ENCODE data around the gene OR56A3.

OR56A3 gene

GRCh38 chr11:5923794-5924193, 18.3 kb upstream of the OR56A3 start:
- TF ChIP-seq ELF4 (IDR thresholded peaks at IDR 0.05), result no peak
- no peak for TF ChIP-seq BHLHE40 (IDR thresholded peaks at IDR 0.05; ENCODE audit: borderline replicate concordance)
- TF ChIP-seq CTBP1 (IDR thresholded peaks at IDR 0.05; ENCODE audit: borderline replicate concordance), result no peak
- ChIA-PET POLR2A (no interaction called here), CTCF (no interaction called here)
- no peak for DNase-seq (ENCODE audit: extremely low spot score)

DNA sequence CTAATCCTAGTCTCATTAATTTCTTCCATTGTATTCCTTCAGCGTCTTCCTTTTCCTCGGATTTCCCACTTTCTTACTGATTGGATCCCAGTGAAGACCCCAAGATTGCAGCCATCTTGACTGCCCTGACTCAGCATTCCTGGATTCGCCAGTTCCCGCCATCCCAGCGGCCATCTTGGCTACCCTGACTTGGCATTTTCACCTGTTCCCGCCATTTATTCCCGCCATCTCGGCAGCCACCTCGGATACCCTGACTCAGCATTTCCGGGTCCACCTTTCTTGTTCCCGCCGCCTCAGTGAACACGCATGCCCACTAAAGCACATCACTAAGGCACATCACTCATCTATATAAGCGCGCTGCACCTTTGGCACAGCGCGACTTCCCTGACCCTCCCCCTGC, 13.8 kb upstream of the OR56A3 start:
- DNase-seq (ENCODE audit: extremely low spot score), result no peak
- TF ChIP-seq HDGF (IDR thresholded peaks at IDR 0.05; ENCODE audit: borderline replicate concordance), result no peak
- CTCF ChIA-PET, result no interaction called here
- POLR2A ChIA-PET, result no interaction called here

DNA sequence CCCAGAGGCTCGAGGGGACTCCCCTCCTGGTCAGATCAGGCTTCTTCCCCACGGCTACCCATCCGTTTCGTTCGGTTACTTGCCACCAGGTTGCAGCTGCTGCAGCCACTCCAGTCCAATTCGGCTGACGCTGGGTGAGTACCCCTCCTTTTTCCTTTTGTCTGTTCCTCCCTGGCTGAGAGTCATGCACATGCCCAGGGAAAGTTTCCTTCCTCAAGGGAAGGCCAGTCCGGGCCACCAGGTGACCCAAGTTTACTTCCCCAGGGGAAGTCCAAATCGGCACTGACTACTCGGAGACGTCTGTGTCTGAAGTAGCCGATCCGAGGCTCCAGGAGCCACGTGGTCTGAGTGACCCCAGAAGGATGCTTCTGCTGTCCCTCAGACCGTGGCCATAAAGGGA, 13.2 kb upstream of the OR56A3 start:
- TF ChIP-seq ZNF384 (IDR thresholded peaks at IDR 0.05) (no peak), TARDBP (IDR thresholded peaks at IDR 0.05) (no peak), FOXM1 (IDR thresholded peaks at IDR 0.05; ENCODE audit: borderline replicate concordance) (no peak), ARNT (IDR thresholded peaks at IDR 0.05) (no peak), L3MBTL2 (conservative IDR thresholded peaks at IDR 0.05) (no peak), FOXK2 (IDR thresholded peaks at IDR 0.05) (no peak), NFRKB (IDR thresholded peaks at IDR 0.05) (no peak), SP1 (IDR thresholded peaks at IDR 0.05) (no peak), FOXA1 (IDR thresholded peaks at IDR 0.05) (no peak), LEF1 (IDR thresholded peaks at IDR 0.05; ENCODE audit: borderline replicate concordance) (no peak), ELF4 (IDR thresholded peaks at IDR 0.05) (no peak), SUZ12 (IDR thresholded peaks at IDR 0.05) (no peak)
- CTCF ChIA-PET, result no interaction called here
- POLR2A ChIA-PET, result no interaction called here
- no peak for DNase-seq (ENCODE audit: extremely low spot score)

- POLR2A ChIA-PET, result no interaction called here
- CTCF ChIA-PET, result no interaction called here
- DNase-seq (ENCODE audit: extremely low spot score), result no peak
- TF ChIP-seq SUZ12 (IDR thresholded peaks at IDR 0.05) (no peak), PKNOX1 (IDR thresholded peaks at IDR 0.05) (no peak), FOXA1 (IDR thresholded peaks at IDR 0.05) (no peak), FOXK2 (IDR thresholded peaks at IDR 0.05) (no peak), NFRKB (IDR thresholded peaks at IDR 0.05) (no peak), ELF4 (IDR thresholded peaks at IDR 0.05) (no peak), ARNT (IDR thresholded peaks at IDR 0.05) (no peak), SP1 (IDR thresholded peaks at IDR 0.05) (no peak), FOXM1 (IDR thresholded peaks at IDR 0.05; ENCODE audit: borderline replicate concordance) (no peak), BHLHE40 (IDR thresholded peaks at IDR 0.05; ENCODE audit: borderline replicate concordance) (no peak), L3MBTL2 (conservative IDR thresholded peaks at IDR 0.05) (no peak)
Observed at GRCh38 chr11:5929571-5930368, 12.3 kb upstream of the OR56A3 start.

DNA sequence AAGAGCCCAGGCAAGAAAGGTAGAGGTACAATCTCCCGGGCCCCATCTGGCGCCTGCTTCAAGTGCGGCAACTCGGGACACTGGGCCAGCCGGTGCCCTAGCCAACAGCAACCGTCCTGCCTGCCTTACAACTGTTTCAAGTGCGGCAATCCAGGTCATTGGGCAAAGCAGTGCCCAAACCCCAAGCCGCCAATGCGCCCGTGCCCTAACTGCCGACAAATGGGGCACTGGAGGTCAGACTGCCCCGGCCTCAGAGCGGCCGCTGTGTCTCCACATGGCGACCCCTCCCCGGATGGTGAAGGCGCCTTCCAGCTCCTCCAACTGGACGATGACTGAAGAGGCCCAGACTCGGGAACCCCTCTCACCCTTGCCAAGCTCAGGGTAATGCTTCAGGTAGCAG, 11.4 kb upstream of the OR56A3 start:
- CTCF ChIA-PET, result no interaction called here
- POLR2A ChIA-PET, result no interaction called here
- no peak for TF ChIP-seq LEF1 (IDR thresholded peaks at IDR 0.05; ENCODE audit: borderline replicate concordance)
- TF ChIP-seq ELF4 (IDR thresholded peaks at IDR 0.05), result no peak
- TF ChIP-seq ARNT (IDR thresholded peaks at IDR 0.05), result no peak
- TF ChIP-seq SP1 (IDR thresholded peaks at IDR 0.05), result no peak
- TF ChIP-seq FOXA1 (IDR thresholded peaks at IDR 0.05), result no peak
- no peak for TF ChIP-seq ZNF384 (IDR thresholded peaks at IDR 0.05)
- no peak for TF ChIP-seq HDGF (IDR thresholded peaks at IDR 0.05; ENCODE audit: borderline replicate concordance)
- no peak for TF ChIP-seq TARDBP (IDR thresholded peaks at IDR 0.05)
- TF ChIP-seq L3MBTL2 (conservative IDR thresholded peaks at IDR 0.05), result no peak
- no peak for TF ChIP-seq BHLHE40 (IDR thresholded peaks at IDR 0.05; ENCODE audit: borderline replicate concordance)
- no peak for TF ChIP-seq FOXM1 (IDR thresholded peaks at IDR 0.05; ENCODE audit: borderline replicate concordance)
- TF ChIP-seq SUZ12 (IDR thresholded peaks at IDR 0.05), result no peak
- TF ChIP-seq NFRKB (IDR thresholded peaks at IDR 0.05), result no peak
- TF ChIP-seq FOXK2 (IDR thresholded peaks at IDR 0.05), result no peak
- no peak for DNase-seq (ENCODE audit: extremely low spot score)

DNA sequence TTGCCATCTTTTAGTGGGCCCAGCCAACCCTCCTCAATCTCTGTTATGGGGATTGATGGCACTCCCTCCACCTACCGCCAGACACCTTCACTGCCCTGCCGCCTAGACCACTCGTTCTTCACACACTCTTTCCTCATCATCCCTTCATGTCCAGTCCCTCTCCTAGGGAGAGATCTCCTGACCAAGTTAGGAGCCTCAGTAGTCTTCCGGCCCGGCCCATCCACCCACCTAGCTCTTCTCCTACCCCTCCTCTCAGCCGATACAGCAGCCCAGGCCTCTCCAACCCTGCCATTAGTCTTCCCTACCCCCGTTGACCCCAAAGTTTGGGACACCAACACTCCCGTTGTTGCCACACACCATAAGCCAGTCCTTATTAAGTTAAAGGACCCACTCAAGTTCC, 11.0 kb upstream of the OR56A3 start:
- no peak for DNase-seq (ENCODE audit: extremely low spot score)
- TF ChIP-seq ARNT (IDR thresholded peaks at IDR 0.05) (no peak), L3MBTL2 (conservative IDR thresholded peaks at IDR 0.05) (no peak), FOXK2 (IDR thresholded peaks at IDR 0.05) (no peak), HDGF (IDR thresholded peaks at IDR 0.05; ENCODE audit: borderline replicate concordance) (no peak), SP1 (IDR thresholded peaks at IDR 0.05) (no peak), CTBP1 (IDR thresholded peaks at IDR 0.05; ENCODE audit: borderline replicate concordance) (no peak), TARDBP (IDR thresholded peaks at IDR 0.05) (no peak), PKNOX1 (IDR thresholded peaks at IDR 0.05) (no peak), ZNF384 (IDR thresholded peaks at IDR 0.05) (no peak), ELF4 (IDR thresholded peaks at IDR 0.05) (no peak), BHLHE40 (IDR thresholded peaks at IDR 0.05; ENCODE audit: borderline replicate concordance) (no peak), FOXA1 (IDR thresholded peaks at IDR 0.05) (no peak), SUZ12 (IDR thresholded peaks at IDR 0.05) (no peak), NFRKB (IDR thresholded peaks at IDR 0.05) (no peak), LEF1 (IDR thresholded peaks at IDR 0.05; ENCODE audit: borderline replicate concordance) (no peak), FOXM1 (IDR thresholded peaks at IDR 0.05; ENCODE audit: borderline replicate concordance) (no peak)
- POLR2A ChIA-PET, result no interaction called here
- CTCF ChIA-PET, result no interaction called here

- ChIA-PET POLR2A (no interaction called here), CTCF (no interaction called here)
- TF ChIP-seq CTBP1 (IDR thresholded peaks at IDR 0.05; ENCODE audit: borderline replicate concordance), result no peak
- TF ChIP-seq FOXM1 (IDR thresholded peaks at IDR 0.05; ENCODE audit: borderline replicate concordance), result no peak
- TF ChIP-seq HDGF (IDR thresholded peaks at IDR 0.05; ENCODE audit: borderline replicate concordance), result no peak
- no peak for TF ChIP-seq PKNOX1 (IDR thresholded peaks at IDR 0.05)
- DNase-seq (ENCODE audit: extremely low spot score), result no peak
Observed at GRCh38 chr11:5932671-5933070, 9.4 kb upstream of the OR56A3 start.

Measured in HEK293T (cell line).